ENCODE data around the gene ADGRL1.

Gene ADGRL1

GRCh38 chr19:14118165-14119051, 87.6 kb downstream of the ADGRL1 start:
- no peak for DNase-seq (ENCODE audit: low read depth, low spot score)
- H3K36me3 ChIP-seq (ENCODE audit: insufficient read depth, insufficient read length, low read length) = peaks cover 28% of the 10 kb centered on the region
- H3K4me3 ChIP-seq (ENCODE audit: insufficient read length, low read depth) = peak overlapping the region; percentile 36
- peaks cover 8% of the 10 kb centered on the region for H3K4me1 ChIP-seq (ENCODE audit: insufficient read depth, insufficient read length)
- TF ChIP-seq ZNF274 (IDR thresholded peaks at IDR 0.05; ENCODE audit: low read depth, low read length) = no peak
- no peak for TF ChIP-seq SUZ12 (IDR thresholded peaks at IDR 0.05; ENCODE audit: extremely low read depth, insufficient read depth, insufficient read length)
- no peak for TF ChIP-seq YY1 (IDR thresholded peaks at IDR 0.05; ENCODE audit: insufficient read depth, insufficient read length)
- peak overlapping the region; percentile 89 for H3K9ac ChIP-seq (ENCODE audit: insufficient read length, low read depth)
- no peaks in the 10 kb centered on the region for H3K9me3 ChIP-seq (ENCODE audit: insufficient read depth, low read length)
- no peaks in the 10 kb centered on the region for H3K27me3 ChIP-seq (ENCODE audit: insufficient read depth, insufficient read length)

- Histone ChIP-seq H3K27me3 (ENCODE audit: insufficient read depth, insufficient read length) (no peaks in the 10 kb centered on the region), H3K36me3 (ENCODE audit: insufficient read depth, insufficient read length, low read length) (peaks cover 24% of the 10 kb centered on the region), H3K9ac (ENCODE audit: insufficient read length, low read depth) (peak within 1 kb of the TSS; percentile 89), H3K4me1 (ENCODE audit: insufficient read depth, insufficient read length) (peaks cover 15% of the 10 kb centered on the region), H3K9me3 (ENCODE audit: insufficient read depth, low read length) (no peaks in the 10 kb centered on the region), H3K4me3 (ENCODE audit: insufficient read length, low read depth) (peak within 1 kb of the TSS; percentile 72)
- TF ChIP-seq SUZ12 (IDR thresholded peaks at IDR 0.05; ENCODE audit: extremely low read depth, insufficient read depth, insufficient read length) (no peak), ZNF274 (IDR thresholded peaks at IDR 0.05; ENCODE audit: low read depth, low read length) (no peak), YY1 (IDR thresholded peaks at IDR 0.05; ENCODE audit: insufficient read depth, insufficient read length) (no peak)
- DNase-seq (ENCODE audit: low read depth, low spot score) = peak; percentile 99
Observed at GRCh38 chr19:14117668-14118164, 88.3 kb downstream of the ADGRL1 start, which contains the start of gene PRKACA. PRKACA (minus strand) TSS chr19:14117762; CDS start chr19:14117547, 215 bp downstream.

GRCh38 chr19:14116918-14117578, 88.9 kb downstream of the ADGRL1 start:
- TF ChIP-seq SUZ12 (IDR thresholded peaks at IDR 0.05; ENCODE audit: extremely low read depth, insufficient read depth, insufficient read length) = no peak
- TF ChIP-seq ZNF274 (IDR thresholded peaks at IDR 0.05; ENCODE audit: low read depth, low read length) = no peak
- TF ChIP-seq YY1 (IDR thresholded peaks at IDR 0.05; ENCODE audit: insufficient read depth, insufficient read length) = no peak
- H3K4me1 ChIP-seq (ENCODE audit: insufficient read depth, insufficient read length) = peaks cover 21% of the 10 kb centered on the region
- H3K27me3 ChIP-seq (ENCODE audit: insufficient read depth, insufficient read length) = no peaks in the 10 kb centered on the region
- peaks cover 21% of the 10 kb centered on the region for H3K36me3 ChIP-seq (ENCODE audit: insufficient read depth, insufficient read length, low read length)
- H3K9me3 ChIP-seq (ENCODE audit: insufficient read depth, low read length) = no peaks in the 10 kb centered on the region
- no peak for DNase-seq (ENCODE audit: low read depth, low spot score)
- peak overlapping the region; percentile 72 for H3K4me3 ChIP-seq (ENCODE audit: insufficient read length, low read depth)
- H3K9ac ChIP-seq (ENCODE audit: insufficient read length, low read depth) = peak overlapping the region; percentile 82

- Histone ChIP-seq H3K4me1 (ENCODE audit: insufficient read depth, insufficient read length) (peaks cover 21% of the 10 kb centered on the region), H3K9ac (ENCODE audit: insufficient read length, low read depth) (peak overlapping the region; percentile 82)
Observed at GRCh38 chr19:14116525-14116917, 89.4 kb downstream of the ADGRL1 start.

GRCh38 chr19:14115756-14116155, 90.2 kb downstream of the ADGRL1 start:
- peaks cover 13% of the 10 kb centered on the region for H3K36me3 ChIP-seq (ENCODE audit: insufficient read depth, insufficient read length, low read length)
- DNase-seq (ENCODE audit: low read depth, low spot score) = no peak
- H3K9me3 ChIP-seq (ENCODE audit: insufficient read depth, low read length) = no peaks in the 10 kb centered on the region
- H3K4me1 ChIP-seq (ENCODE audit: insufficient read depth, insufficient read length) = peaks cover 23% of the 10 kb centered on the region
- TF ChIP-seq ZNF274 (IDR thresholded peaks at IDR 0.05; ENCODE audit: low read depth, low read length) (no peak), YY1 (IDR thresholded peaks at IDR 0.05; ENCODE audit: insufficient read depth, insufficient read length) (no peak), SUZ12 (IDR thresholded peaks at IDR 0.05; ENCODE audit: extremely low read depth, insufficient read depth, insufficient read length) (no peak)
- no peak overlapping the region for H3K9ac ChIP-seq (ENCODE audit: insufficient read length, low read depth)
- H3K27me3 ChIP-seq (ENCODE audit: insufficient read depth, insufficient read length) = no peaks in the 10 kb centered on the region
- no peak overlapping the region for H3K4me3 ChIP-seq (ENCODE audit: insufficient read length, low read depth)

More at GRCh38 chr19:14116525-14116917, 89.4 kb downstream of the ADGRL1 start:
- DNase-seq (ENCODE audit: low read depth, low spot score) = no peak
- peaks cover 21% of the 10 kb centered on the region for H3K36me3 ChIP-seq (ENCODE audit: insufficient read depth, insufficient read length, low read length)
- peak overlapping the region; percentile 72 for H3K4me3 ChIP-seq (ENCODE audit: insufficient read length, low read depth)
- no peak for TF ChIP-seq ZNF274 (IDR thresholded peaks at IDR 0.05; ENCODE audit: low read depth, low read length)
- no peak for TF ChIP-seq SUZ12 (IDR thresholded peaks at IDR 0.05; ENCODE audit: extremely low read depth, insufficient read depth, insufficient read length)
- no peak for TF ChIP-seq YY1 (IDR thresholded peaks at IDR 0.05; ENCODE audit: insufficient read depth, insufficient read length)
- H3K9me3 ChIP-seq (ENCODE audit: insufficient read depth, low read length) = no peaks in the 10 kb centered on the region
- H3K27me3 ChIP-seq (ENCODE audit: insufficient read depth, insufficient read length) = no peaks in the 10 kb centered on the region

- Histone ChIP-seq H3K4me3 (ENCODE audit: insufficient read length, low read depth) (no peak overlapping the region), H3K4me1 (ENCODE audit: insufficient read depth, insufficient read length) (peaks cover 25% of the 10 kb centered on the region), H3K36me3 (ENCODE audit: insufficient read depth, insufficient read length, low read length) (peaks cover 4% of the 10 kb centered on the region), H3K27me3 (ENCODE audit: insufficient read depth, insufficient read length) (no peaks in the 10 kb centered on the region), H3K9me3 (ENCODE audit: insufficient read depth, low read length) (no peaks in the 10 kb centered on the region), H3K9ac (ENCODE audit: insufficient read length, low read depth) (no peak overlapping the region)
- no peak for DNase-seq (ENCODE audit: low read depth, low spot score)
- no peak for TF ChIP-seq ZNF274 (IDR thresholded peaks at IDR 0.05; ENCODE audit: low read depth, low read length)
- no peak for TF ChIP-seq YY1 (IDR thresholded peaks at IDR 0.05; ENCODE audit: insufficient read depth, insufficient read length)
- TF ChIP-seq SUZ12 (IDR thresholded peaks at IDR 0.05; ENCODE audit: extremely low read depth, insufficient read depth, insufficient read length) = no peak
Observed at GRCh38 chr19:14114854-14115253, 91.1 kb downstream of the ADGRL1 start.

GRCh38 chr19:14114439-14114838, 91.5 kb downstream of the ADGRL1 start:
- TF ChIP-seq YY1 (IDR thresholded peaks at IDR 0.05; ENCODE audit: insufficient read depth, insufficient read length) = no peak
- no peak for TF ChIP-seq SUZ12 (IDR thresholded peaks at IDR 0.05; ENCODE audit: extremely low read depth, insufficient read depth, insufficient read length)
- no peak for TF ChIP-seq ZNF274 (IDR thresholded peaks at IDR 0.05; ENCODE audit: low read depth, low read length)
- Histone ChIP-seq H3K27me3 (ENCODE audit: insufficient read depth, insufficient read length) (no peaks in the 10 kb centered on the region), H3K4me1 (ENCODE audit: insufficient read depth, insufficient read length) (peaks cover 25% of the 10 kb centered on the region), H3K9ac (ENCODE audit: insufficient read length, low read depth) (no peak overlapping the region), H3K9me3 (ENCODE audit: insufficient read depth, low read length) (no peaks in the 10 kb centered on the region), H3K36me3 (ENCODE audit: insufficient read depth, insufficient read length, low read length) (peaks cover under 1% of the 10 kb centered on the region), H3K4me3 (ENCODE audit: insufficient read length, low read depth) (no peak overlapping the region)
- DNase-seq (ENCODE audit: low read depth, low spot score) = no peak

Data from NT2/D1 (cell line).